KOPT-K1 (cell line): ENCODE results near the gene DOCK9.
"Not testable (repeated sequence)": the region's sequence is repeated elsewhere in the genome, so short reads cannot be mapped to it uniquely, and the experiment has no call there.

Experiments
- H3K27ac ChIP-seq: fragments of 200-600 bp; sonication (generic); 2 replicates; pipeline ENCODE4 v1.5.1; 2016; ENCODE audit warnings: antibody characterized with exemption, mild to moderate bottlenecking, low read depth, low read length; ENCODE audit not compliant: poor library complexity, severe bottlenecking
- H3K36me3 ChIP-seq: fragments of 200-600 bp; sonication (generic); 2 replicates; pipeline ENCODE4 v1.5.1; 2017; ENCODE audit warnings: antibody characterized with exemption, mild to moderate bottlenecking, low read length, moderate library complexity; ENCODE audit not compliant: insufficient read depth
- H3K9me3 ChIP-seq: fragments of 200-600 bp; sonication (generic); 2 replicates; pipeline ENCODE4 v1.5.1; 2017; ENCODE audit warnings: antibody characterized with exemption, low read length, mild to moderate bottlenecking; ENCODE audit not compliant: insufficient read depth, poor library complexity, severe bottlenecking

Gene DOCK9

DNA sequence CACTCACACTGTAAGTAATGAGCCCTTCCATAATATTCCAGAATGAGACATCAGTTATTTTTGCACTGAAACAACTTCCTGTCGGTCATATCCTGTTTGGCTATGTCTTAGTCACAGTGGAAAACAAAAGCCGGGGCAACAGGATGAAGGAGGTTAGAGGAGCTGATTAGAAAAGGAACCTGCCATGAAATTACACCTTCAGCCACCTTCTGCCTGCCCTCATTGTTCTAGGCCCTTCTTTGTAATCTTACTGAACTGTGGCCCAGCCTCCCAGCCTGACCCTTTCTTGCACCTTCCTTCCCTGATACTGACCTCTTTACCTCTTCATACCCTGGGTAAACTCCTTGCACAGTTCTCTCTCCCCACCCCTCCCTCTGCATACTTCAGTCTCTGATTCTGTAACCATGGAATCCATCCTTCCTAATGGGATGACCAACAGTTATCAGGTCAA is 67.3 kb downstream of the DOCK9 start:
- Histone ChIP-seq H3K36me3 (no peaks in the 10 kb centered on the region), H3K9me3 (no peaks in the 10 kb centered on the region), H3K27ac (no peak overlapping the region)

DNA sequence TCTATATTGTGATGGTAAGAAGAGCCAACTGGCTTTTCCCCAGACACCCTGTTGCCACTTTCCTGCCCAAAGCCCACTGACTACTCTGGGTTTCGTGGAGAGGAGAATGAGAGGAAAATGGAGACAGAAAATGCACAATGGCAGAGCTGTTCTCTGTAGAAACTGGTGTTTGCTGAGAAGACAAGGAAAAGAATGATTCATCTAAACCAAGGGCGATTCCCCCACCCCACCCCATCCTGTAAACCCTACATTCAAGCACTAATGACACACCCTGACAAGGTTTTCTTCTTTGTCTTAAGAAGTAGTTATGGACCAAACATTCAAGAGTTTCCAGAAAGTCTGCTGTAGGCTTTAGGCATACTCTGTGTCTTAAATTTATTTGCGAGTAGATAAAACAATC is 68.8 kb downstream of the DOCK9 start:
- Histone ChIP-seq H3K27ac (no peak overlapping the region), H3K9me3 (no peaks in the 10 kb centered on the region), H3K36me3 (no peaks in the 10 kb centered on the region)

DNA sequence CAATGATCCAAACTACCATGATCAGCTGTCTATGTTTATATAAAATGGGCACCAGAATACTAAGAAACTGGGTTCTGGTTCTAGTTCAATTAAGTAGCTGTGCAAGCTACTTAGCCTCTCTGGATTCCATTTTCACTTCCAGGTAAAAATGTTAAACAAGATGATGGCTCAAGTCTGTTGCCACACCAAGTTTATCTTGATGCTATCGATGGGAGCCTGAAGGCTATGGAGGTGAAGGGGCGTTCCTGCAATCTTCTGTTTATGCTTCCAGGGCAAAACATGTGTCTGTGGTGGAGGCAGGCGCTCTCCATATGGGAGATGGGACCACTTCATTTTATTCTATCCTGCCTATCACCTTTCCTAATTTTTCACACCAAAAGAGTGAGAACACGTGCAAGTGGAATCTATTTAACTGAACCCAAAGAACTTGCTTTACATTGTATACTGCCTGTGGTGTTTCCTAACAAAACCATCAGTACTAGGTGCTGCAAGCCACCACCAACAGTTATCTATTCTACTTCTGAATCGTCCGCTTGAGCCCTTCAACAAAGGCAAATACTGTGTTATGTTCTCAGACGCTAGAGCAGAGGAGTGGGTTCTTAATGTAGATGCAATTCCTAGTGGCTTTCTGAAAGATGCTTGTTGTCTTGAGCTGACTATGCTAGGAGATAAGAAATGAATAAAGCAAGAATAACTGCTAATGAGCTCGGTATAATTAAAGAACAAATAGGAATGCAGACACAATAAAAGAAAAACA is 70.9 kb downstream of the DOCK9 start:
- Histone ChIP-seq H3K9me3 (no peaks in the 10 kb centered on the region), H3K36me3 (no peaks in the 10 kb centered on the region), H3K27ac (no peak overlapping the region)

DNA sequence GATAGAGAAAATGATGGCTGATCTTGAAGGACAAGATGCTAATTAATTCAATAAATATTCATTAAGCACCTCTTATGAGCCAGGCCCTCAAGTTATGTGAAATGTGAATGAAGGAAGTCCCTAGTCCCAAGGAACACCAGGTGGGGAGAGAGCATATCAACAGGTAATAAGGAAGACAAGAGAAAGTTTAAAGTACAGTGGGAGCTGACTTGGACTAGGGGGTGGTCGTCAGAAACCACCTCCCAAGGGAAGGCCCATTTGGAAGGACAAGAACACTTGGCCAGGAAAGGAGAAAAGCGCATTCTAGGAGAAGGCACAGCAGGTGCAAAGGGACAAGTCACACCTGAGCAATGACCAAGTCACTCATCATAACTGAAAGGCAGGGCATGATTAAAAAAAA is 72.7 kb downstream of the DOCK9 start:
- H3K9me3 ChIP-seq, result no peaks in the 10 kb centered on the region
- no peak overlapping the region for H3K27ac ChIP-seq
- H3K36me3 ChIP-seq, result no peaks in the 10 kb centered on the region

DNA sequence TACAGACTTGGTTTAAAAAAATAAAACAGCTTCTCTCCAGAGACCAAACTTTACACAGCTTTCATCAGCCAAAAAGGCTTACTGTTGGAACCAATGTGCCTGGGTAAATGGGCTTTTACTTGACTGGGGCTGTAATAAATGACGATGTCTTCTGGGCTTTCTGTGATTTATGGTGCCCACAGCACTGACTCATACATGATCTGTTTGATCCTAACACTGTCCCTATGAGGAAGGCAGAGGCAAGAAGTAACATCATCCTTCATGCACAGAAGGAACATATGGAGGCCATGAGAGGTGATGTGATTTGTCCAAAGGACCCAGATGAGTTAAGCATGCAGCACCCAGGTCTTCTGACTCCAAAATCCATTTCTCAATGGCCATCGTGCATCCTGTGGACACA is 77.4 kb downstream of the DOCK9 start:
- Histone ChIP-seq H3K27ac (no peak overlapping the region), H3K9me3 (no peaks in the 10 kb centered on the region), H3K36me3 (no peaks in the 10 kb centered on the region)

DNA sequence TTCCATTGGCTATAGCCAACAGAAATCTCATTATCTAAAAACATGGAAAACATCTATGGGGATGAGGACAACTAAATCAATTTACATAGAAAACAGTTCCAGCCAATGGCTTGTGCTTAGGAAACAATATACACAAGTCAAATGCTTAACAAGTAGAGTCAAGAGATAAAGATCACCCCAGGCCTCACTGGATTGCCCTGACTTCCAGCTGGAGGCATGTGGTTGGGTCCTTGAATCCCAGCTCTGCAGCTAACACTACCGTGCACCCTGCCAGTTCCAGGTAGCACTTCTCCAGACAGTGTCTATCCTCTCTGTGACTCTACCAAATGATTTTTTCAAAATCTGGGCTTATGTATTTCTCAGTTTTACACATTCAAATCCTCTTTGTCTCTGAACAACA is 80.2 kb downstream of the DOCK9 start:
- H3K9me3 ChIP-seq, result no peaks in the 10 kb centered on the region
- H3K27ac ChIP-seq, result no peak overlapping the region
- no peaks in the 10 kb centered on the region for H3K36me3 ChIP-seq

DNA sequence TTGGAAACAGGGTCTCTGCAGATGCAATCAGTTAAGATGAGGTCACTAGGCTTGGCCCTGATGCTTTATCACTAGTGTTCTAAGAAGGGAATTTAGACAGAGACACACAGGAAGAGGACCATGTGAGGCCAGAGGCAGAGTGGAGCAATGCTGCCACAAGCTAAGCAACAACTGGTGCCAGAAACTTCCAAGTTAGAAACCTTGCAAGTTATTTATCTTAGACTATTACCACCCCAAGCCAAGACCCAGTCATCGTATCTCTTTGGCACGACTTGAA is 81.1 kb downstream of the DOCK9 start:
- no peak overlapping the region for H3K27ac ChIP-seq
- no peaks in the 10 kb centered on the region for H3K36me3 ChIP-seq
- no peaks in the 10 kb centered on the region for H3K9me3 ChIP-seq

DNA sequence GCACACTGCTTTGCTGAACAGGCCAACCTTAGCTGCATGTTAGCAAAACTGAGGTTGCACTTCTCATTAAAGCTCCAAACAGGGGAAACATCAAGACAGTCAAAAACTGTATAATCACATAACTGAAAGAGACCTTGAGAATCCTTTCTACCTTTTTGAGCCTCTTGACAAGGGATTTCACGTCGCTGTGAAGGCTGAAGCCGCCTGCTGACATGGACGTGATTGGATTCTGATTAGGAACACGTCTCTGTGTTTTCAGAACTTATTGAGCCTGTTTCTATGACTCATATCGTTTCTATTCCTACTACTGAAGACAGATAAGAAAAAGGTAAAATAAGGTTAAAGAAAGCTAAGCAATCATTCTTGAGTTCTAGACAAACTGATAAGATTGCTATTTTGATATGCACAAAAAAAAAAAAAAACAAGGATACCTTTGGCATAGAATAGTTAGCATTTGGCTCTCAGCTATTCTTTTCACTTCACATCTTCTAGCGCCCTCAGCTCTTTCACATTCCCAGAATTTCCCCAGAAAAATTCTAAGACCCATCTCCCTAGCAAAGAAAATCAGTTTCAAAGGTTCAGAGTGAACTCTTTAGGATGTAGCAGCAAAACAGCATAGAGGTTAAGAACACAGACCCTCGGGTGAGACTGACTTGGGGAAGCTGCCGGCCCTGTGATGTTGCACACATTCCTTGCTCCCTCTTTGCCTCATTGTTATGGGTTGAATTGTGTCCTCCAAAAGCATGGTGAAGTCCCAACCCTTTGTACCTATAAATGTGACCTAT is 81.6 kb downstream of the DOCK9 start:
- Histone ChIP-seq H3K9me3 (no peaks in the 10 kb centered on the region), H3K36me3 (no peaks in the 10 kb centered on the region), H3K27ac (no peak overlapping the region)

DNA sequence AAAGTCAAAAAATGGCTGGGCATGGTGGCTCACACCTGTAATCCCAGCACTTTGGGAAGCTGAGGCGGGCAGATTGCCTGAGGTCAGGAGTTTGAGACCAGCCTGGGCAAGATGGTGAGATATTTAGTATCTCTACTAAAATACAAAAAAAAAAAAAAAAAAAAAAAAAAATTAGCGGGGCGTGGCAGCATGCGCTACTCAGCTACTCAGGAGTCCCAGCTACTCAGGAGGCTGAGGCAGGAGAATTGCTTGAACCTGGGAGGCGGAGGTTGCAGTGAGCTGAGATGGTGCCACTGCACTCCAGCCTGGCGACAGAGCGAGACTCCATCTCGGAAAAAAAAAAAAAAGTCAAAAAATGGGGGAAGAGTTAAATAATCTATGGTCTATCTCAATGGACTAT is 83.0 kb downstream of the DOCK9 start:
- H3K36me3 ChIP-seq, H3K9me3 ChIP-seq, H3K27ac ChIP-seq: not testable (repeated sequence)

DNA sequence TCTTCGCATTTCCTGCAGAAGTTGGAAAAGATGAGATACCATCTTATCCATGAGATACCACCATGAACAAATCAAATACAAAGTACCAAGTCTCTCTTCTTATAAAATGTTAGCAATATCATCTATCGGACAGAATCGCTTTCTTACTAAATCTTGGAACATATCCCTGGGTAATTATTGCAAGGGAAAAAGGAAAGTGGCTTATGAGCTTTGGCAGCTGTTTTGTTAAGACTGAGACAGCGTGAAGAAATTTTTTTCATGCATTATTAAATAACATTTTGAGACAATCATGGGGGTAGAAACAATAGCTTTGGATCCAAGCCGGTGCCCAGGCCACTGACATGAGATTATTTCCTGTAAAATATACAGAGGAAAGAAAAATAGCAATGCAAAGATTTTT is 84.5 kb downstream of the DOCK9 start:
- Histone ChIP-seq H3K27ac (no peak overlapping the region), H3K36me3 (no peaks in the 10 kb centered on the region), H3K9me3 (no peaks in the 10 kb centered on the region)

DNA sequence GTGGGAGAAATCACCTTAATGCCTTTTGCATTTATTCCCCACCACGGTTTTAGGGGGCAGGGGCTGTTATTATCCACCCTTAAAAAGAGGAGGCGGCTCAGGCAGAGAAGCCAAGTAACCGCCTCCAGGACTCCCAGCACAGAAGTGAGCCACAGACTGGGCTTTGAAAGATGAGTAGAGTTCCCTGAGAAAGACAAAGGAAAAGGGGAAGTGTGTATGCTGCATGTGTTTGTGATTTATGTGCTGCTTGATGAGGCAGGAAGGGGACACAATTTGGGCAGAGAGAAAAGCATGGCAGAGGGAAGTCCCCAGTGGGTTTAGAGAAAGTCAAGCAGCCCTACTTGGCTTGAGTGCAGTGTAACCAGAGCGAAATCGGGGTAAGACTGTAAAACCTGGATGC is 85.0 kb downstream of the DOCK9 start:
- H3K27ac ChIP-seq, result no peak overlapping the region
- no peaks in the 10 kb centered on the region for H3K9me3 ChIP-seq
- no peaks in the 10 kb centered on the region for H3K36me3 ChIP-seq

DNA sequence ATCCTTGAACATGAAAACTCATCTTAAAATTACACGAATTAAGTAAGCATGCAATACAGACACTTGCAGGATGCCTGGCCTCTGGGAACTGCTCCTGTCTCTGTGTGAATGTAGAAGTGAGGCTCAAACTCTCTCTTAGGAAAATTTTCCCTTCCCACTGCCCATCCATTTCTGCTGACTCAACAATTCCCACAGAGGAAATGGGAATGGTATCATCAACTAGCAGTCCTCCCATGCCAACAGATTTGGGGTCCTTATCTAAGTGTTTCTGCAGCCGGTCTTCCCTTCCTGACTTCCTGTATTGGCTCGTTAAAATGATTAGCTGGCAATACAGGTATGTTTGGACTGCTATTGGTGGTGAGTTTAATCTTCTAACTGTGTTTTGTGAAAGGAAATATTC is 85.8 kb downstream of the DOCK9 start:
- H3K9me3 ChIP-seq, result no peaks in the 10 kb centered on the region
- H3K36me3 ChIP-seq, result no peaks in the 10 kb centered on the region
- H3K27ac ChIP-seq, result no peak overlapping the region

DNA sequence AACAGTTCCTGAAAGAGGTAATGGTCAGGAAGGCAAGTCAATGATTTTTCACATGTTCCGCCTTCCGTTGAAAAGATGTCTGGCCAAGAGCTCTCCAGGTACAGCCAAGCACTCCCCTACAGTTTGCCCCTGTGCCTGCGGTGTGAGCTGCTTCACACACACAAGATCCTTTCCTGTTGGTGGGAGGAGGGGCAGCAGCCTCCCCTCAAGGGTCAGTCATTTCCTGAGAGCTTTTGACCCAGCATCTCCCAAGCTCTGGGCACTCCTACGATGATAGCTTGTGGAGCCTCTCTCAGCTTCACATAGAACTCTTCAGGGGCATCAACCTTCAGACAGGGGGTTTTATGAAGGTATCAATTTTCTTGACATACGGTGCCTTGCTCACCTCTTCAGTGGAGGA is 86.9 kb downstream of the DOCK9 start:
- H3K27ac ChIP-seq, result no peak overlapping the region
- no peaks in the 10 kb centered on the region for H3K9me3 ChIP-seq
- no peaks in the 10 kb centered on the region for H3K36me3 ChIP-seq

DNA sequence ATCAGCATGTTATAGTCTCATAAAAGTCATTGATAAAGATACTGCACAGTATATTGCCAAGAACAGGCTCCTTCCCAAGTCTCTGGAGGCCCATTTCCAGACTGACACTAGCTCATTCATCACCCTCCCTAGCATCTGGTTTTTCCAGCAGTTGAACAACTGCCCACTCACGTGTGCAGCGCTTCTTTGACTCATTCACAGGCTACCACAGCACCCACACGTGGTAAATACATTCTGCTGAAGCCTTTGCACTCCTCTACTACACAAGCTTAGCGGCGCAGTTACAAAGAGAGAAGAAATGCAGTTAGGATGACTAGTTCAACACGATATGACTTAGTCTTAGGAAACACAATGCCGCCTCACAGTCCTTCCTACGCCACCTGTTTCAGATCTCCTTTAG is 87.7 kb downstream of the DOCK9 start:
- H3K27ac ChIP-seq, result no peak overlapping the region
- H3K36me3 ChIP-seq, result peaks cover under 1% of the 10 kb centered on the region; the same call in 1 of the 2 replicates
- no peaks in the 10 kb centered on the region for H3K9me3 ChIP-seq

DNA sequence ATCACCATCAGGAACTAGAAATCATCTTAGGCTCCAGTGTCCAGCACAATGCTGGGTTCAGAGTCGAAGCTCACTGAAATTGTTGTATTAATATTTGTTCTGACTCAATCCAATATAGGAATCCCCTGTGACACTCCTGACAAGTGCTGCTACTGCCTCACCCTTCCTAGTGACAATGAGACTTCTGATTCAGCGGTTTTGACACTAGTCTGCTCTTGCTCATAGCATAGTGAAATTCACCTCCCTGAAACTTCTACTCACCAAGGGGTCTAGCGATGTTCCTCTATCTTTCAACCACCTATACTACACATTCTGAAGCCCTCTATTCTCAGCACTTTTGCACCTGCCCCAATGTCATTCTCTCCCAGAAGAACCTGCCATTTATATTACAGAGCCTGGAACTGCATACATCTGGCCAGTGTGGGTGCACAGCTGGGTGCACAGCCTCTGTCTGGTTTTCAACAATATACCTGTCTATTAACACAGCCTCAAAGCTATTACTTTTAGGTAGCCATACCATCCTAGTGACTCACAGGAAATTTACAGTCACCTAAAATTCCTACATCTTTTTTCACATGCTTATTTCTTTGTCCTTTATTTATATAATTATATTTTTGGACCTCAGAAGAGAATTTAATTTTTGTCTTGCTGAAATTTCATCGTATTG is 88.3 kb downstream of the DOCK9 start:
- peaks cover 7% of the 10 kb centered on the region; the same call in 1 of the 2 replicates for H3K36me3 ChIP-seq
- H3K27ac ChIP-seq, result no peak overlapping the region
- H3K9me3 ChIP-seq, result no peaks in the 10 kb centered on the region
